SHP77 treated with DMSO at 0.1 percent for 48 hours (cell line): ENCODE measurements around the gene HAT1.

ENCODE experiments used
- DNase-seq: peaks from one replicate; lab custom pipeline; 2025; lab: John Stamatoyannopoulos, UW

Gene HAT1

DNA sequence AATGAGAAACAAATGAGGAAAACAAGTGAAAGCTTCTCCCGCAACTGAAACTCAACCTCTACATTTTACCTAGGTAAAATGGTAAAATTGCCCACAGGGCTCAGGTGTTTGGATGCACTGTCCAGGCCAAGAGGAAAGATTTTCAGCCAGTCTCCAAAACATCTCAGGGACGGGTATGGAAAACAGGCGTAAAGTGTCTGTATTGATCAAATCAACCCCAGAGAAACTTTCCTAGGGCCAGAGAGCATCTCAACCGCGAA is 361 bp upstream of the HAT1 start:
- no peak for DNase-seq

DNA sequence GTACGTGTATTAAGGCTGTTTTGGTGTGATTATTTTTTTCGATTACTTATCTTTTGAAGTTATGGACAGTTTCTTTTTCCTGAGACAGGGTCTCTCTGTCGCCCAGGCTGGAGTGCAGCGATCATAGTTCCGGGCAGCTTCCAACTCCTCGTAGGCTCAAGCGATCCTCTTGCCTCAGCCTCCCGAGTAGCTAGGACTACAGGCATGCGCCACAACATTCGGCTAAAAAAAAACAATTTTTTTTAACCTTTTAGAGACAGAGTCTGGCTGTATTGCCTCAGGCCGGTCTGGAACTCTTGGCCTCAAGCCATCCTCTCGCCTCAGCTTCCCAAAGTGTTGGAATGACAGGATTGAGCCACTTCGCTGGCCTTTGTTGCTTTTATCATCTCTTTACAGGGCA is 945 bp downstream of the HAT1 start:
- DNase-seq: no peak

DNA sequence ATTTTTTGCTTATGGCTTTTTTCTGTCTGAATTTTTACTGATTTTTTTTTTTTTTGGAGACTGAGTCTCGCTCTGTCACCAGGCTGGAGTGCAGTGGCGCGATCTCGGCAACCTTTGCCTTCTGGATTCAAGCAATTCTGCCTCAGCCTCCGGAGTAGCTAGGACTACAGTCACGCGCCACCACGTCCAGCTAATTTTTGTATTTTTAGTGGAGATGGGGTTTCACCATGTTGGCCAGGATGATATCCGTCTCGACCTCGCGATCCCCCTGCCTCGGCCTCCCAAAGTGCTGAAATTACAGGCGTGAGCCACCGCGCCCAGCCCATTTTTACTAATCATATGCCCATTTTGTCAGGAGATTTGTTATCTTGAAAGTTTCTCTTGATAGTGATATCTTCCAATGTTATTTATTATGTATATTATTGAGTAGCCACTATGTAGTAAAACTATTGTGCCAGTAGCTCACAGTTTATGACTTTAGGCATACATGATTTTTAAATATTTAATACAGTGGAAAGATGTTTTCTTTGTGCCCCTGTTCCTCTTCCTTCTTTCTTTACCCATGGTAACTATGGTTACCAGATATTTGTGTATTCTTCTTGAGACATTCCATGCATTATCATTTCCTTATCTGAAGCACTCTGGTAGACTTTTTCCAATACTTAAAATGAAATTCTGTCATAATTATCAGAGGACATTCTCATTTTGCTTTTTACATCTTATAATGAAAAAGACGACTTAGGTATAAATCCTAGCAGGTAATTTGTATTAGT is 2.1 kb downstream of the HAT1 start:
- DNase-seq: no peak

DNA sequence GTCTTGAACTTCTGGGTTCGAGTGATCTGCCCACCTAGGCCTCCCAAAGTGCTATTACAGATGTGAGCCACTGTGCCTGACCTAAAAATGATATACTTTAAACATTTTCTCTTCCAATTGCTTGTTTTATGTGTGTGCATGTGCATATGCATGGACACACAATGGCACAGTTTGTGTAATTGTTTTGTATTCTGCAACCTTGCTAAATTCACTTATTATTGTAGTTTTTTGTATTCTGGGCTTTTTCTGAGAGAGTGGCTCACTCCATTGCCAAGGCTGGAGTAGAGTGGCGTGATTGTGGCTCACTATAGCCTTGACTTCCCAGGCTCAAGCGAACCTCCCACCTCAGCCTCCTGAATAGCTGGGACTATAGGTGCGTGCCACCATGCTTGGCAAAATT is 8.1 kb downstream of the HAT1 start:
- no peak for DNase-seq

DNA sequence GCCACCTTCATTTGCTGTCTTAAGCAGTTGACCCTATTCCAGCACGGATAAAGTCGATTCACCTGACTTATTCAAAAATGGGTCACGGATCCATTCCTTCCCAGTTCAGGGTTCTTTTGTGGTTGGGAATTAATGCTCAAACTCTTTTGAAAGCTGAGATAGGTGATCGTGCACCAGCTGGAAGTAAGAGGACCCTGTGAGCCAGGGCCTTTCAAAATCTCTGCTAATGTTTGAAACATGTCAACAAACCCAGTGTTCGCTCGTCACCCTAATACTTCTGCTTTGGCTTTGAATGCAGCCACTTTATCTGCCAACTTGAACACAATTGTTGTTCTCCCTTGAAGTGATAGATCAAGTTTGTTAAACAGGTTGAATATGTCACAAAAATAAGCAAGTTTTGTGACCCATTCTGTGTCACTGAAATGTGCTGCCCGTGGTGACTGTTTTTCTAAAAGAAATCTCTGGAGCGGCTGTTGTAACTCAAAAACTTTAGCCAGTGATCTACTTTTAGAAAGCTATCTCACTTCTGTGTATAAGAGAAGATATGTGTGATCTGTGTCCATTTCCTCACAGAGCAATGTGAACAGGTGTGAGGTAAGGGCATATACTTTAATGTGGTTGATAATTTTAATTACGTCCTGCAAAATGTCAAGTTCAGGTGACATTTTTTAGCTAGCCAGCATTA is 16.9 kb downstream of the HAT1 start:
- DNase-seq: no peak

DNA sequence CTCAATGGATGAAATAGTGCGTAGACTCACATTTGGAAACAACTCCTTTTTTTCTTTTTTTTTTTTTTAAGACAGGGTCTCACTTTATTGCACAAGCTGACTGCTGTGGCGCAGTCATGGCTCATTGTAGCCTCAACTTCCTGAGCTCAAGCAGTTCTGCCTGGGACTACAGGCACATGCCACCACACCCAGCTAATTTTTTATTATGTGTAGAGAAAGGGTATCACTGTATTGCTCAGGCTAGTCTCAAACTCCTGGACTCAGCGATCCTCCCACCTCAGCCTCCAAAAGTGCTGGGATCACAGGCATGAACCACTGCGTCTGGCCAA is 17.4 kb downstream of the HAT1 start:
- no peak for DNase-seq

DNA sequence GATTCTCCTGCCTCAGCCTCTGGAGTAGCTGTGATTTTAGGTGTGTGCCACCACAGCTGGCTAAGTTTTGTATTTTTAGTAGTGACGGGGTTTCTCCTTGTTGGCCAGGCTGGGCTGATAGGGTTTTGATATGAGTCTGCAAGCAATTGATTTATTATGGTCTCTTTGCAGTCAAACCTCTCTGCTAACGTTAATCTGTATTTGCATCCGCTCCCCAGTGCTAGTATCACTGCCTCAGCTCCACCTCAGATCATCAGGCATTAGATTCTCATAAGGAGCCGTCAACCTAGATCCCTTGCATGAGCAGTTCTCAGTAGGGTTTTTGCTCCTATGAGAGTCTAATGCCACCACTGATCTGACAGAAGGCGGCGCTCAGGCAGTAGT is 19.0 kb downstream of the HAT1 start:
- no peak for DNase-seq

DNA sequence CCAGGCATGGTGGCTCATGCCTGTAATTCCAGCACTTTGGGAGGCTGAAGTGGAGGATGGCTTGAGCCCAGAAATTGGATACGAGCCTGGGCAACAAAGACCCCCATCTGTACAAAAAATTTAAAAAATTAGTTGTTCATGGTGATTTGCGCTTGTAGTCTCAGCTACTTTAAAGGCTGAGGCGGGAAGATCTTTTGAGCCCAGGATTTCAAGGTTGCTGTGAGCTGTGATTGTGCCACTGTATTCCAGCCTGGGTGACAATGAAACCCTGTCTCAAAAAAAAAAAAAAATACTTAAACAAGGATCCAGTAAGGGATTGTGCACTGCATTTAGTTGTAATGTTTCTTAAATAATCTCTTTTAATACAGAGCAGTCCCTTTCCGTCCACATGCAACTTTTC is 21.6 kb downstream of the HAT1 start:
- no peak for DNase-seq

DNA sequence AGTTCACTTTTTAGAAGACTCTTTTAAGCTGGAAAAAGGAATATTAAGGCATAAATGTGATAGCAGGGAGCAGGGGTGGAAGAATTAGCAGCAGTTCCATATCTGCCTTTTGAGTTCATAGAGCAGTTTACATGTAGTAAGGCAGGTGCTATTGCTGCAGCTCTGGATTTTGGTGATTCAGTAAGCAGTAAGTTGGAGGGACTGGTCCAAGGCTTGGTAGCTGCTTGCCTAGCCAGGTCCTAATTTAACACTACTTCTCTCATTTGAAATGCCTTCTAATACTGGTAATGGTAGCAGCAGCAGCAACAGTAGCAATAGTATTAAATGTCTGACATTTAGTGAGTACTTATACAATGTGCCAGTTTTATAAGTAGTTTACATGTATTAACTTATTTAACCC is 30.0 kb downstream of the HAT1 start:
- no peak for DNase-seq

DNA sequence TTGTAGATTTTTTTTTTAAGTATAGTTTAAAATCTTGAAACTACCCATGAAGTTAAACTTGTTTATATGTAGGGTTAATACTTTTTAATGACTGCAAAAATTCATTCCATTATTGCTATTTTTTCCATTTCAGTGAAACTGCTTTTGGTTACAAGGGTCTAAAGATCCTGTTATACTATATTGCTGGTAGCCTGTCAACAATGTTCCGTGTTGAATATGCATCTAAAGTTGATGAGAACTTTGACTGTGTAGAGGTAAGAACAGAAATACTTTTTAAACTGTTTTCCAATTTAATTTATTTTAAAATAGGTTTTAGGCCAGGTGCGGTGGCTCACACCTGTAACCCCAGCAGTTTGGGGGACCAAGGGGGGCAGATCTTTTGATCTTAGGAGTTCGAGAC is 30.5 kb downstream of the HAT1 start:
- DNase-seq: no peak

DNA sequence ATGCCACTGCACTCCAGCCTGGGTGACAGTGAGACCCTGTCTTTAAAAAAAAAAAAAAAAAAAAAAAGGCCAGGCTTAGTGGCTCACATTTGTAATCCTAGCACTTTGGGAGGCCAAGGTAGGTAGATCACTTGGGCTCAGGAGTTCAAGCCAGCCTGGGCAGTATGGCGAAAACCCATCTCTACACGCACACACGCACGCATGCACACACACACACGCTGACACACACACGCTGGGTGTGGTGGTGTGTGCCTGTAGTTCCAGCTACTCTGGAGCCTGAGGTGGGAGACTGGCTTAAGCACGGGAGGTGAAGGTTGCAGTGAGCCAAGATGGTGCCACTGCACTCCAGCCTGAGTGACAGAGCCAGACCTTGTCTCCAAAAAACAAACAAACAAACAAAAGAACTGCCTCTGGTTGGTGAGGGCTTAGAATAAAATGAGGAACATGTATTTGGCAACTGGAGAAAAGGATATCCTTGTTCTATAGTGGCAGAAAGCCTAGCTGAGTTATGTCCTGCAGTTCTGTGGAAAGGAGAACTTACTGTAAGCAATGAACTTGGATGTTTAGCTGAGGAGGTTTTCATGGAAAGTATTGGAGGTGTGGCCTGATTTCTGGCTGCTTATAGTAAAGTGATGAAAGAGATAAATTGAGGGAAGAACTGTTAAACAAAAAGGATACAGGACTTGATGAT is 34.0 kb downstream of the HAT1 start:
- no peak for DNase-seq

DNA sequence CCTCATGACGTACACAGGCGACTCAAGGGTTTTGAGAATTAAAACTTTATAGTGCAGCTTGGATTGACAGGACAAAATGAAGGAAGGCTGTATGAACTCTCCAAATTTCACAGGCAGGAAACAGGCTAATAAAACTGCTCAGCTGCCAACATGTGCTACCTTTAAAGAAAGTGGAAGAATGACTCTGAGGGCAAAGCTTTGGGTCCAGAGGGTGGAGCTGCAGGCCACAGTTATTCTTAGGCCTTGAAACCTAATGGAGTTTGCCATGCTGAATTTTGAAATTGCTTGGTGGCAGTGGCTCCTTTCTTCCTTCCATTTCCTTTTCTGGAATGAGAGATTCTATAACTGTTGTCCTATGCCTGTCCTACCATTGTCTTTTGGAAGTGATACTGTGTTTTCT is 34.8 kb downstream of the HAT1 start:
- DNase-seq: no peak

DNA sequence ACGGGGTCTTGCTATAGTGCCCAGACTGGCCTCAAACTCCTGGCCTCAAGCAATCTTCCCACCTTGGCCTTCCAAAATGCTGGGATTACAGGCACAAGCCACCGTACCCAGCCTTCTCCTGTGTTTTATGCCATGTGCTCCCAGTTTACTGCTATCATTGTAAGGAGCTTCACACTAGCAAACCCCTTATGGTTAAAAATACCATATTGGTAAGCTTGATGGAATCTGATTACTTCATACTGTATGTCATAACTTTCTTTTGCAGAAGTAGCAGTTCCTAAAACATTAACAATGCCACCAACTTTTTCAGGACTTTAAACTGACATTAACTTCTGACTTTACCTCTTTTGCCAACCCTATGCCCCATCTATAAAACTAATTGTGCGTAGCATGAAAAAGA is 36.2 kb downstream of the HAT1 start:
- DNase-seq: no peak

DNA sequence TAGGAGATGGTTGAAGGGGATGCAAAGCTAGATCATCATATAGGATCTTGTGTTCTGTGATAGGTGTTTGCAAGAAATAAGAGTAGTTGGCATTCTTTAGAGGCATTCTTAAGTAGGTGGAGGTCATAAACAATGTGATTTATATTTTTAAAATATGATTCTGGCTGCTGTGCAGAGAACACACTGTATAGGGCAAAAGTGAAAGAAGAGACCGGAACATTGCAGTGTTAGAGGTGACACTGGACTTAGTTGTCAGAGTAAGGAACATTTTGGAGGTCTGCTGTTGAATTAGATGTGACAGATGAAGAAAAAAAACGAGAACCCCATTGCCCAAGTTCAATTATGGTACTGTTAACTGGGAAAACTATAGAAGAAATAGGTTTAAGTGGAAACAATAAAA is 37.7 kb downstream of the HAT1 start:
- no peak for DNase-seq

DNA sequence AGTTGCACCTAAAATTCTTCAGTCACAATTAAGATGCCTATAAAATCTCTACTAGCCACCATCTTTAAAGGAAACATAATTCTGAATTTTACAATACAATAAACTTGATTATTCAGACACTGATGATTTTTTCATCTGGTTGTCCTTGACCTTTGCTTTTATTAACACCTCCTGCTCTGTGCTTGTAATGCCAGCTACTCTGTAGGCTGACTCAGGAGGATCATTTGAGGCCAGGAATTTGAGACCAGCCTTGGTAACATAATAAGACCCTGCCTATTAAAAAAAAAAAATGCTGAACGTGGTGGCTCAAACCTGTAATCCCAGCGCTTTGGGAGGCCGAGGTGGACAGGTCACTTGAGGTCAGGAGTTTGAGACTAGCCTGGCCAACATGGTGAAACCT is 38.3 kb downstream of the HAT1 start:
- DNase-seq: no peak

DNA sequence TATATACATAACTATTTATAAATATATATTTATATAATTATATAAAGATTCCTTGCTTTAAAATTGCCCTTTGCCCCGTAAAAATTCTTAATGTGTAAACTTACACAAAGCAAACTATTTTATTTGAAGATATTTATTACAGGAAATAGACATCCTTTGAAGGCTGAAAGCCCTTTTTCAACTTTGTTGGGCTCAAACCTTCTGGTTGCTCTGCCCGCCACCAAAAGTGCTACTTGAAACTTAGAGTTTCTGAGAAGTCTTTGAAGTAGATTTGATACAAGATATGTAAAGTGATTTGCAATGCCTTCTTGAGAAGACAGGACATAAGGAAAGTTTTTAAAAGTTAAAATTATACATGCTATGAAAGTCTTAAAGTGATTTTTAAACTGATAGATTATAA is 40.9 kb downstream of the HAT1 start:
- no peak for DNase-seq

DNA sequence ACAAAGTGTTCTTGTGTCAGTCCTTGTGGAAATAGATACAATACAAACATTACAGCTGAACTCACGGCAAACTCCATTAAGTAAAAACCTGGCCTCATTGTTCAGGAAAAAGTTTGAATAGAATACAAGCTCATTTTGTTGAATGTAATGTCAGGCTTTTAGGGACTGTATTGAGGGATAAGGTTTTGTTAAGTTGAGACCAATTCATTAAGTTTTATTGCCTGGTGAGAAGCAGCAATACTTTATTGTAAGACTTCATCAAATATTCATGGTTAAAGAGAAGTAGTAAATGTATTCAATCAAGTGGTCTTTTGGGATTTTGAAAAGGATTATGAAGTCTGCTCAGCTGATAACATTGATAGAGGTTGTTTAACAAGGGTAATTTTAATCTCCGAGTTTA is 42.0 kb downstream of the HAT1 start:
- DNase-seq: no peak

DNA sequence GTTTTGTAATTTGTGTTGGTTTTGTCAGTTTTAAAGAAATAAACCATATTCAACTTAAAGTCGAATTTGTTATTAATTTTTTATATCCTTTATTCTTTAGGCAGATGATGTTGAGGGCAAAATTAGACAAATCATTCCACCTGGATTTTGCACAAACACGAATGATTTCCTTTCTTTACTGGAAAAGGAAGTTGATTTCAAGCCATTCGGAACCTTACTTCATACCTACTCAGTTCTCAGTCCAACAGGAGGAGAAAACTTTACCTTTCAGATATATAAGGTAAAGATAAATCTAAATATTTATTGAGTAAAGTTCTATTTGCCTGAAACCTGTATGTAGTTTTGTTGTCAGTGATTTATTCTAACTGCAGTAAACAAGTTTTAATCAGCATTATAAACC is 43.0 kb downstream of the HAT1 start:
- no peak for DNase-seq

DNA sequence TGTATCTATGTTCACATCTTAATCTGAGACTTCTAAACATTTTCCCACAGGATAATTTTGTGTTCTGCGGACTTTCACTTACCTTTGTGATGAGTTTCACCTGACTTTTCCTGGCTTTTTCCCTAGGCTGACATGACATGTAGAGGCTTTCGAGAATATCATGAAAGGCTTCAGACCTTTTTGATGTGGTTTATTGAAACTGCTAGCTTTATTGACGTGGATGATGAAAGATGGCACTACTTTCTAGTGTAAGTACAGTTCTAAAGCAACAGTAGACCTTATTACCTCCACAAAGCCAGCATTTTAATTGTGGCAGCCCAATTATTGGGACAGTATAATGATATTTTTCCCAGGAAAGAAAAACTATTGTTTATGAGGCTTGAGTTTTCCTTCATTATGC is 43.4 kb downstream of the HAT1 start:
- DNase-seq: no peak

DNA sequence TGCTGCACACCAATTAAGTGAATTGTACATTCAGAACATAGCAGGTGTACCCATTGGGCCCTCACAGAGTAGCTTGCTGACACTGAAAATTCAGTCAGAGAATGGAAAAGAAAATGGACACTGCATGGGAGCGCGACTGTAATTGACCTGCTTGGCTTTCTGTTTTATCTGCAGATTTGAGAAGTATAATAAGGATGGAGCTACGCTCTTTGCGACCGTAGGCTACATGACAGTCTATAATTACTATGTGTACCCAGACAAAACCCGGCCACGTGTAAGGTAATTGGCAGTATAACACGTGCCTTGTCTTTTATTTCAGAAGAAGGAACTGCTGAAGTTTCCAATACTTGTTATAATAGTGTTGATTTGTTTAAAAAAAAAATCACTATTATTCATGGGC is 44.0 kb downstream of the HAT1 start:
- DNase-seq: no peak

DNA sequence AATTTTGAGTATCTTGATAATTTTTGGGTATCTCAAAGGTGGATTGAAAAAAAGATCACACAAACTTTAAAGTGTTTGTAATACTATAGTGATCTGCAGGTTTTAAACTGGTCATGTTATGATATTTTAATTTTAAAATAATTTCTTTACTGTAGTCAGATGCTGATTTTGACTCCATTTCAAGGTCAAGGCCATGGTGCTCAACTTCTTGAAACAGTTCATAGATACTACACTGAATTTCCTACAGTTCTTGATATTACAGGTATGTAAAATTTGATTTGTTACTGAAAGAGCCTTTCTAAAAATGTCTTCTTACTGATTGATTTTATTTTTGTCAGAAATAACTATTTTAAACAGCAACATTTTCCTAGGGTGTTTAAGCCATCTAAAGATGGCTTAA is 44.4 kb downstream of the HAT1 start:
- no peak for DNase-seq

DNA sequence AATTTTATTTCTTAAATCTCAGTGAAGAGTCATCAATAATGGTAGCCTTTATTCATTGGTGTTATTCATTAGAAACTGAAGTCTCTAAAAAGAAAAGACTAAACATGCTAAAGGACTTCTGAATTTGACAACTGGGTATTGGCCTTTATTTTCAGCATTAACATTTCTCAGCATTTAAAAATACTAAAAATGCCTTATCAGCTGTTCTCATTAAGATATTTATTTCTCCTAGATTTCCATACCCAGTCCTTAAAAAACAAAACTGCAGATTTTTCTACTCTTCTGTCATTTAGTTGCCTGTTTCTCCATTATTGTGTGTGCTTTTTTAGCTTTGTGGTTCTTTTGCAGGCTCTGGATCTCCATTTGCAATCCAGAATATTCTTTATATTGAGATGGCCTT is 46.2 kb downstream of the HAT1 start:
- no peak for DNase-seq

DNA sequence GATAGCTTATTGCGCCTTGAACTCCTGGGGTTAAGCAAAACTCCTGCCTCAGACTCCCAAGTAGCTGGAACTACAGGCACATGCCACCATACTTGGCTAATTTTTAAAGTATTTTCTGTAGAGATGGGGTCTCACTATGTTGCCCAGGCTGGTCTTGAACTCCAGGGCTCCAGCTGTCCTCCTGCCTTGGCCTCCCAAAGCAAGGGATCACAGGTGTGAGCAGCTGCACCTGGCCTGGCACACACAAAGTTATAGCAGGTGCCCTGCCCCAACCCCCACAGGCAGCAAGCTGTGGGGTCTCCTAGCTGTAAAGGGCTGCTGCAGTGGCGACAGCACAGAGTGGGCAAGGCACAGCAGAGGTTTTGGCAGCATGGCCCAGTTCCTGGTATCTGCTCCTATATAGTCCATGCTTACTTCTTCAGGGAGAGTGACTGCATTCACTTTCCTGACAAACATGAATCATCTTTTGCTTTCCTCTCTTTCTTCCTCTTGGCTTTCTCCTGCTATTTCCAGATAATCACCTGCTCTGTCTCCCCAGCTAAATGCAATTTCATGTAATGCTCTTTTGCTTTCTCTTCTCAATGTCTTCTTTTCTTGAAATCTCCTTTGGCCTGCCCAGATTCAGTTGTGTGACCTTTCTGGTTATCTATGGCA is 50.2 kb downstream of the HAT1 start:
- no peak for DNase-seq
